ENCODE measurements around the gene LRWD1.

DNA sequence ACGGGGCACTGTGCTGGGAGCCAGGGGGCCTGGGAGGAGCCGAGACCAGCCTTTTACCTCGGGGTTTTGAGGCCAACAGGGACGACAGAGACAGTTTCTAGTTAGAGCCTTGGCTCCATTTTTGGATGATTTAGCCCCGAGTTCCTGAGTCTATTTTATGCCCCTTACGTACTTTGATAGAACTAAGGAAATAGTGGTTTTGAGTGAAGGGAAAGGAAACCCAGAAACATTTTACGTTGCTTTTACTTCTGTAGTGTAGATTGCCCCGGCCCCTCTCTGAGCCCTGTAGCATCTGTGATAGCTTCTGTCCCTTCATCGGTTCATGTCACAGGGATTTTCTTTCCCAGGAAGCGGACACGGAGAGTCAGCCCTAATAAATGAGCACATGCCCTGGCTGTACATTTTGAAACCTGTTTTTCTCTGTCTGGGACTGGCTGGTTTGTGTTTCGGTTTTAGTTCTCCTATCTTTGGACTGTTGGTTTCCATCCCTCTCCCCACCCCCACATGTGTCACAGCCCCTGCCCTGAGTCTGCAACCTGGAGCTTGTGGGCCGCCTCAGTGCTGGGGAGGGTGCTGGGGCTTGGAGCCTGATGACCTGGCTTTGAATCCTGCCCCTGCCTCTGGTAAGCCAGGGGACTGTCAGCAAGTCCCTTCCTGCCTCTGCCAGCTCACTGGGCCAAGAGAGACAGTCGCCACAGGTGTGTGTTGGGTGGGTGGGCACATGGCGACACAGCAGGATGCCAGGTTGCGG is 38.3 kb upstream of the LRWD1 start:
- TF ChIP-seq JUN (IDR thresholded peaks at IDR 0.05; ENCODE audit: borderline replicate concordance, low read depth, low read length) (no peak), JUN (CRISPR knock-in tag; IDR thresholded peaks at IDR 0.05; ENCODE audit: borderline replicate concordance) (no peak), CBX5 (IDR thresholded peaks at IDR 0.05; ENCODE audit: borderline replicate concordance, low read depth) (no peak), SP2 (IDR thresholded peaks at IDR 0.05; ENCODE audit: extremely low read depth, low read depth, low read length, poor library complexity, severe bottlenecking) (no peak), BRCA1 (IDR thresholded peaks at IDR 0.05) (no peak), BRCA1 (CRISPR knock-in tag; IDR thresholded peaks at IDR 0.05) (no peak), GTF2F1 (IDR thresholded peaks at IDR 0.05; ENCODE audit: low read depth, low read length) (no peak), PHTF2 (CRISPR knock-in tag; IDR thresholded peaks at IDR 0.05) (no peak), ZNF436 (CRISPR knock-in tag; IDR thresholded peaks at IDR 0.05) (no peak), NFYB (IDR thresholded peaks at IDR 0.05; ENCODE audit: extremely low read depth, insufficient read length) (no peak), MXI1 (IDR thresholded peaks at IDR 0.05; ENCODE audit: low read depth, low read length) (no peak), CBX8 (IDR thresholded peaks at IDR 0.05; ENCODE audit: borderline replicate concordance, extremely low read depth, low read depth, low read length, poor library complexity, severe bottlenecking) (no peak)
- TF ChIP-seq, protein P1, sequence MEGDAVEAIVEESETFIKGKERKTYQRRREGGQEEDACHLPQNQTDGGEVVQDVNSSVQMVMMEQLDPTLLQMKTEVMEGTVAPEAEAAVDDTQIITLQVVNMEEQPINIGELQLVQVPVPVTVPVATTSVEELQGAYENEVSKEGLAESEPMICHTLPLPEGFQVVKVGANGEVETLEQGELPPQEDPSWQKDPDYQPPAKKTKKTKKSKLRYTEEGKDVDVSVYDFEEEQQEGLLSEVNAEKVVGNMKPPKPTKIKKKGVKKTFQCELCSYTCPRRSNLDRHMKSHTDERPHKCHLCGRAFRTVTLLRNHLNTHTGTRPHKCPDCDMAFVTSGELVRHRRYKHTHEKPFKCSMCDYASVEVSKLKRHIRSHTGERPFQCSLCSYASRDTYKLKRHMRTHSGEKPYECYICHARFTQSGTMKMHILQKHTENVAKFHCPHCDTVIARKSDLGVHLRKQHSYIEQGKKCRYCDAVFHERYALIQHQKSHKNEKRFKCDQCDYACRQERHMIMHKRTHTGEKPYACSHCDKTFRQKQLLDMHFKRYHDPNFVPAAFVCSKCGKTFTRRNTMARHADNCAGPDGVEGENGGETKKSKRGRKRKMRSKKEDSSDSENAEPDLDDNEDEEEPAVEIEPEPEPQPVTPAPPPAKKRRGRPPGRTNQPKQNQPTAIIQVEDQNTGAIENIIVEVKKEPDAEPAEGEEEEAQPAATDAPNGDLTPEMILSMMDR (IDR thresholded peaks at IDR 0.05 in 2 of 3, conservative IDR thresholded peaks at IDR 0.05 in 1 of 3; ENCODE audit: insufficient read depth in 2 of 3, low read depth in 1 of 3, low read length in 3 of 3): no peak
- TF ChIP-seq, protein P2, sequence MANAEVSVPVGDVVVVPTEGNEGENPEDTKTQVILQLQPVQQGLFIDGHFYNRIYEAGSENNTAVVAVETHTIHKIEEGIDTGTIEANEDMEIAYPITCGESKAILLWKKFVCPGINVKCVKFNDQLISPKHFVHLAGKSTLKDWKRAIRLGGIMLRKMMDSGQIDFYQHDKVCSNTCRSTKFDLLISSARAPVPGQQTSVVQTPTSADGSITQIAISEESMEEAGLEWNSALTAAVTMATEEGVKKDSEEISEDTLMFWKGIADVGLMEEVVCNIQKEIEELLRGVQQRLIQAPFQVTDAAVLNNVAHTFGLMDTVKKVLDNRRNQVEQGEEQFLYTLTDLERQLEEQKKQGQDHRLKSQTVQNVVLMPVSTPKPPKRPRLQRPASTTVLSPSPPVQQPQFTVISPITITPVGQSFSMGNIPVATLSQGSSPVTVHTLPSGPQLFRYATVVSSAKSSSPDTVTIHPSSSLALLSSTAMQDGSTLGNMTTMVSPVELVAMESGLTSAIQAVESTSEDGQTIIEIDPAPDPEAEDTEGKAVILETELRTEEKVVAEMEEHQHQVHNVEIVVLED (CRISPR knock-in tag; IDR thresholded peaks at IDR 0.05): no peak
- TF ChIP-seq, protein P3, sequence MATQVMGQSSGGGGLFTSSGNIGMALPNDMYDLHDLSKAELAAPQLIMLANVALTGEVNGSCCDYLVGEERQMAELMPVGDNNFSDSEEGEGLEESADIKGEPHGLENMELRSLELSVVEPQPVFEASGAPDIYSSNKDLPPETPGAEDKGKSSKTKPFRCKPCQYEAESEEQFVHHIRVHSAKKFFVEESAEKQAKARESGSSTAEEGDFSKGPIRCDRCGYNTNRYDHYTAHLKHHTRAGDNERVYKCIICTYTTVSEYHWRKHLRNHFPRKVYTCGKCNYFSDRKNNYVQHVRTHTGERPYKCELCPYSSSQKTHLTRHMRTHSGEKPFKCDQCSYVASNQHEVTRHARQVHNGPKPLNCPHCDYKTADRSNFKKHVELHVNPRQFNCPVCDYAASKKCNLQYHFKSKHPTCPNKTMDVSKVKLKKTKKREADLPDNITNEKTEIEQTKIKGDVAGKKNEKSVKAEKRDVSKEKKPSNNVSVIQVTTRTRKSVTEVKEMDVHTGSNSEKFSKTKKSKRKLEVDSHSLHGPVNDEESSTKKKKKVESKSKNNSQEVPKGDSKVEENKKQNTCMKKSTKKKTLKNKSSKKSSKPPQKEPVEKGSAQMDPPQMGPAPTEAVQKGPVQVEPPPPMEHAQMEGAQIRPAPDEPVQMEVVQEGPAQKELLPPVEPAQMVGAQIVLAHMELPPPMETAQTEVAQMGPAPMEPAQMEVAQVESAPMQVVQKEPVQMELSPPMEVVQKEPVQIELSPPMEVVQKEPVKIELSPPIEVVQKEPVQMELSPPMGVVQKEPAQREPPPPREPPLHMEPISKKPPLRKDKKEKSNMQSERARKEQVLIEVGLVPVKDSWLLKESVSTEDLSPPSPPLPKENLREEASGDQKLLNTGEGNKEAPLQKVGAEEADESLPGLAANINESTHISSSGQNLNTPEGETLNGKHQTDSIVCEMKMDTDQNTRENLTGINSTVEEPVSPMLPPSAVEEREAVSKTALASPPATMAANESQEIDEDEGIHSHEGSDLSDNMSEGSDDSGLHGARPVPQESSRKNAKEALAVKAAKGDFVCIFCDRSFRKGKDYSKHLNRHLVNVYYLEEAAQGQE (IDR thresholded peaks at IDR 0.05; ENCODE audit: borderline replicate concordance): no peak
- TF ChIP-seq, protein P3 (CRISPR knock-in tag; IDR thresholded peaks at IDR 0.05; ENCODE audit: low read depth): no peak
- TF ChIP-seq, protein P4, sequence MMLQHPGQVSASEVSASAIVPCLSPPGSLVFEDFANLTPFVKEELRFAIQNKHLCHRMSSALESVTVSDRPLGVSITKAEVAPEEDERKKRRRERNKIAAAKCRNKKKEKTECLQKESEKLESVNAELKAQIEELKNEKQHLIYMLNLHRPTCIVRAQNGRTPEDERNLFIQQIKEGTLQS (IDR thresholded peaks at IDR 0.05): no peak
- TF ChIP-seq, protein P4 (CRISPR knock-in tag; conservative IDR thresholded peaks at IDR 0.05): no peak

Measured in K562 (cell line).